Activated B cell treated with CpG ODN at 0.5 μM for 24 hours (primary cell): Measurements from ENCODE around the gene SBNO2. TPM values are rescaled to one million over a fixed set of nuclear protein-coding genes. Genes with fewer than 3 reads are reported as not detected.

Experiments
- ATAC-seq: fragments of 200-7000 bp; cut with Tn5 transposase; one replicate; pipeline ENCODE4 v1.10.0; 2021; ENCODE audit warnings: low read depth, mild to moderate bottlenecking, moderate library complexity
- CTCF ChIA-PET: fragments of 350-600 bp; sonication (Branson Sonifier 250); formaldehyde crosslinking; loops from one replicate; lab custom pipeline; 2021; ENCODE audit warnings: antibody characterized with exemption; lab: Charles Lee
- POLR2A ChIA-PET: fragments of 350-600 bp; sonication (Branson Sonifier 250); formaldehyde crosslinking; loops from one replicate; lab custom pipeline; 2021; ENCODE audit warnings: antibody characterized with exemption; lab: Charles Lee
- DNase-seq: peaks from one replicate; pipeline ENCODE4 v3.0.0; 2022
- H3K27ac Mint-ChIP-seq: one replicate; pipeline ENCODE4 v1.8.0; 2020; ENCODE audit warnings: mixed read lengths
- H3K27me3 Mint-ChIP-seq: one replicate; pipeline ENCODE4 v1.8.0; 2021; ENCODE audit warnings: mixed read lengths
- H3K36me3 Mint-ChIP-seq: one replicate; pipeline ENCODE4 v1.8.0; 2021; ENCODE audit warnings: low read depth, mixed read lengths
- H3K4me1 Mint-ChIP-seq: one replicate; pipeline ENCODE4 v1.8.0; 2021; ENCODE audit warnings: mixed read lengths
- H3K4me3 Mint-ChIP-seq: one replicate; pipeline ENCODE4 v1.8.0; 2020; ENCODE audit warnings: mild to moderate bottlenecking, mixed read lengths
- H3K9me3 Mint-ChIP-seq: one replicate; pipeline ENCODE4 v1.8.0; 2020; ENCODE audit warnings: mixed read lengths
- CTCF ChIP-seq: fragments of 200-600 bp; IDR thresholded peaks from one replicate; pipeline ENCODE4 v1.8.0; 2022; ENCODE audit warnings: antibody characterized with exemption, mild to moderate bottlenecking
- intact Hi-C: fragments of 100-400 bp; cut with micrococcal nuclease; formaldehyde crosslinking; loops from one replicate; pipeline ENCODE4 v1.15.1; 2024
- total RNA-seq: library from RNA; stranded (reverse); gene quantifications from 2 replicates; pipeline ENCODE4 v1.2.3, GENCODE V29; 2022

Gene SBNO2
- total RNA-seq, 1 donor from 2014 or later: 127 TPM

- intact Hi-C loops: no loop called here
- Mint-ChIP-seq H3K9me3 (no peaks in the 10 kb centered on the region), H3K27me3 (no peaks in the 10 kb centered on the region), H3K36me3 (no peaks in the 10 kb centered on the region), H3K4me1 (peaks cover 13% of the 10 kb centered on the region), H3K4me3 (no peak overlapping the region), H3K27ac (no peak overlapping the region)
- ATAC-seq (peak; percentile 32), DNase-seq (no peak)
- no peak for TF ChIP-seq CTCF
- ChIA-PET CTCF (no interaction called here), POLR2A (interaction anchor here (0.6 kb wide), 1 partner anchor 10 kb away, joined by 4 read pairs; no protein-coding TSS in a partner anchor)
These were observed 9.6 kb upstream of the SBNO2 start for GRCh38 chr19:1183543-1184172.

- no peak for TF ChIP-seq CTCF
- Mint-ChIP-seq H3K36me3 (no peaks in the 10 kb centered on the region), H3K4me3 (no peak overlapping the region), H3K27ac (no peak overlapping the region), H3K27me3 (no peaks in the 10 kb centered on the region), H3K9me3 (no peaks in the 10 kb centered on the region), H3K4me1 (peaks cover 13% of the 10 kb centered on the region)
- ATAC-seq (no peak), DNase-seq (no peak)
- CTCF ChIA-PET: interaction anchor here (0.6 kb wide), 1 partner anchor 27 kb away, joined by 3 read pairs; no protein-coding TSS in a partner anchor
- POLR2A ChIA-PET: interaction anchor here (0.7 to 0.8 kb wide), 2 partner anchors 9 to 163 kb away, joined by 4 to 8 read pairs; partner anchors contain the start of gene SBNO2
- intact Hi-C loops: no loop called here
These were observed 8.7 kb upstream of the SBNO2 start for GRCh38 chr19:1182727-1183126.

- ATAC-seq (no peak), DNase-seq (no peak)
- no peaks in the 10 kb centered on the region for H3K9me3 Mint-ChIP-seq
- intact Hi-C loops: no loop called here
- H3K36me3 Mint-ChIP-seq: no peaks in the 10 kb centered on the region
- H3K4me3 Mint-ChIP-seq: no peak overlapping the region
- TF ChIP-seq CTCF: no peak
- H3K4me1 Mint-ChIP-seq: peaks cover 13% of the 10 kb centered on the region
- ChIA-PET CTCF (interaction anchor here (0.6 kb wide), 1 partner anchor 28 kb away, joined by 3 read pairs; no protein-coding TSS in a partner anchor), POLR2A (no interaction called here)
- H3K27me3 Mint-ChIP-seq: no peaks in the 10 kb centered on the region
- peak overlapping the region; percentile 41 for H3K27ac Mint-ChIP-seq
These were observed 8.0 kb upstream of the SBNO2 start for GRCh38 chr19:1182068-1182467.

GRCh38 chr19:1181606-1182005, 7.5 kb upstream of the SBNO2 start:
- TF ChIP-seq CTCF: no peak
- ATAC-seq: no peak

GRCh38 chr19:1177322-1178114, 3.5 kb upstream of the SBNO2 start:
- Mint-ChIP-seq H3K4me3 (no peak overlapping the region), H3K36me3 (no peaks in the 10 kb centered on the region), H3K9me3 (no peaks in the 10 kb centered on the region), H3K4me1 (peaks cover 20% of the 10 kb centered on the region), H3K27ac (no peak overlapping the region), H3K27me3 (no peaks in the 10 kb centered on the region)
- ChIA-PET POLR2A (interaction anchor here (0.7 kb wide), 1 partner anchor 567 kb away, joined by 4 read pairs; no protein-coding TSS in a partner anchor), CTCF (no interaction called here)
- TF ChIP-seq CTCF: no peak
- intact Hi-C loops: no loop called here
- ATAC-seq: no peak
- no peak for DNase-seq

More at GRCh38 chr19:1181606-1182005, 7.5 kb upstream of the SBNO2 start:
- Mint-ChIP-seq H3K4me3 (no peak overlapping the region), H3K27me3 (no peaks in the 10 kb centered on the region), H3K9me3 (no peaks in the 10 kb centered on the region), H3K27ac (peak overlapping the region; percentile 41), H3K4me1 (peaks cover 13% of the 10 kb centered on the region), H3K36me3 (no peaks in the 10 kb centered on the region)
- intact Hi-C loops: no loop called here
- POLR2A ChIA-PET: no interaction called here
- CTCF ChIA-PET: no interaction called here
- no peak for DNase-seq
